ENCODE measurements around the gene IFTAP. TPM values are rescaled to one million over a fixed set of nuclear protein-coding genes. Genes with fewer than 3 reads are reported as not detected.

Gene IFTAP
- total RNA-seq, 2 experiments from 2014 or later: not detected

DNA sequence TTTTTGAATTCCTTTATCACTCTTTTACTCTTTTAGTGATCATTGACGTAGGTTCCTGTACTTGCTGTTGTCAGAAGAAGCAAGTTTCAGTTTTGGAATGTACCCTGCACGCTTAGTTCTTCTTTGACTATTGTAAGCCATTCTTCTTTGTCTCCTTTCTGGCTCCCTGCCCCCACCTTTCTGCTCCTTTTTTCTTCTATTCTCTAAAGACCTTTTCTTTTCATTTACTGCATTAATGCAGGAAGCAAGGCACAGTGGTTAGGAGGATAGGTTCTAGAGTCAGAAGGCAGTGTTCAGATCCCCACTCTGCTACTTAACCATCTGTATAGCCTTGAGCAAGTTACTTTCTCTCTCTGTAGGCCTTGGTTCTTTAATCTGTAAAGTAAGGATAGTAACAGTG is 37.5 kb downstream of the IFTAP start:
- no TSS peak for BruUV-seq (replicated peaks)
- no peak overlapping the region for H2AFZ ChIP-seq (ENCODE audit: low read length)

DNA sequence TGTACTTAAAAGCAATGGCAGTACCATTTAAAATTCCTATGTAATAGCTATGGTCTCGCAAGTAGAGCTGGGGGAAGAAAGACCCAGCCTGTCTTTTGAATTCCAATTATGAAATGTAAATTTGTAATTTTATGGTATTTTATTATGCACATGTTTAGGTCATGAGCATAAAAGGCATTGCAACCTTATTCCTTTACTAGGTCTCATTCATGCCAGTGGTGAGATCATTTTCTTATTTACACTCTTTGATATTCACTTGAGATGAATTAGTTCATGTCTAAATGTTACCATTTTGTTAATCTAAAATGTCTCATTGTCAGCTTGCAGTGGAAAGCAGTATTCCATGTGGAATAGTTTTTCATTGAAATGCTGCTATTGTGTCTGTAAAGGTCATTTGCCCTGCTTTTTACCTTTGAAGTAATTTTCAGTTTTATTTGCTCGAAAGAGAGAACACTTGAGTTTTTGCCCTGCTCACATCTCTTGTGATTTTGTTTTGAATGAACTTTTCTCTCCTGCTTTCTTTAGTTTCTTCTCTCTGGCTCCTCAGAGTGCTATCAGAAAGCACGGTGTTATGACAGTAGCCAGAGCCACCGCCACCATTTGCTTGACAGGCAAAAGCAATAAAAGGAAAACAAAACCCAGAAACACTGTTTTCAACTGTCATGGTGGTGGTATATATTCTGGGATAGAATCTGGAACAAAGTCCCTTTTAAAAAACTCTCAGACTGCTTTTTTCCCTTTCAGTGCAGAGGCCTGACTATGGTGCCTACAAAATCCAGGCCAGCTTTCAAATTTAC is 41.0 kb downstream of the IFTAP start:
- no peaks in the 10 kb centered on the region for H3K36me3 ChIP-seq (ENCODE audit: insufficient read depth, low read length)
- CTCF ChIA-PET (ENCODE audit: unreplicated experiment): no interaction called here
- no peaks in the 10 kb centered on the region for H3K9me2 ChIP-seq (ENCODE audit: insufficient read depth, low read length)
- no peaks in the 10 kb centered on the region for H4K20me1 ChIP-seq (ENCODE audit: insufficient read depth, low read length)
- no peaks in the 10 kb centered on the region for H3K79me2 ChIP-seq (ENCODE audit: insufficient read depth, low read depth, low read length)
- H3K27ac ChIP-seq (ENCODE audit: low read depth, low read length, poor library complexity, severe bottlenecking): no peak overlapping the region
- H3K4me3 ChIP-seq (ENCODE audit: low read depth, low read length, poor library complexity, severe bottlenecking): no peak overlapping the region
- TF ChIP-seq, protein P1, sequence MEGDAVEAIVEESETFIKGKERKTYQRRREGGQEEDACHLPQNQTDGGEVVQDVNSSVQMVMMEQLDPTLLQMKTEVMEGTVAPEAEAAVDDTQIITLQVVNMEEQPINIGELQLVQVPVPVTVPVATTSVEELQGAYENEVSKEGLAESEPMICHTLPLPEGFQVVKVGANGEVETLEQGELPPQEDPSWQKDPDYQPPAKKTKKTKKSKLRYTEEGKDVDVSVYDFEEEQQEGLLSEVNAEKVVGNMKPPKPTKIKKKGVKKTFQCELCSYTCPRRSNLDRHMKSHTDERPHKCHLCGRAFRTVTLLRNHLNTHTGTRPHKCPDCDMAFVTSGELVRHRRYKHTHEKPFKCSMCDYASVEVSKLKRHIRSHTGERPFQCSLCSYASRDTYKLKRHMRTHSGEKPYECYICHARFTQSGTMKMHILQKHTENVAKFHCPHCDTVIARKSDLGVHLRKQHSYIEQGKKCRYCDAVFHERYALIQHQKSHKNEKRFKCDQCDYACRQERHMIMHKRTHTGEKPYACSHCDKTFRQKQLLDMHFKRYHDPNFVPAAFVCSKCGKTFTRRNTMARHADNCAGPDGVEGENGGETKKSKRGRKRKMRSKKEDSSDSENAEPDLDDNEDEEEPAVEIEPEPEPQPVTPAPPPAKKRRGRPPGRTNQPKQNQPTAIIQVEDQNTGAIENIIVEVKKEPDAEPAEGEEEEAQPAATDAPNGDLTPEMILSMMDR (conservative IDR thresholded peaks at IDR 0.05; ENCODE audit: low read length): no peak
- no peak for TF ChIP-seq EZH2phosphoT487 (IDR thresholded peaks at IDR 0.05; ENCODE audit: borderline replicate concordance, low read depth, low read length)
- no TSS peak for BruUV-seq (replicated peaks)
- no peaks in the 10 kb centered on the region for H3K9me3 ChIP-seq (ENCODE audit: low read length)
- H3K4me2 ChIP-seq (ENCODE audit: low read length): no peak overlapping the region
- intact Hi-C loops (cut with micrococcal nuclease; ENCODE audit: unreplicated experiment): no loop called here
- DNase-seq (ENCODE audit: low spot score): no peak
- no peaks in the 10 kb centered on the region for H3K4me1 ChIP-seq (ENCODE audit: insufficient read depth, low read length, poor library complexity, severe bottlenecking)
- POLR2A ChIA-PET: no interaction called here
- H2AFZ ChIP-seq (ENCODE audit: low read length): no peak overlapping the region

More for the DNA sequence above, 37.5 kb downstream of the IFTAP start:
- Histone ChIP-seq H4K20me1 (ENCODE audit: insufficient read depth, low read length) (no peaks in the 10 kb centered on the region), H3K4me1 (ENCODE audit: insufficient read depth, low read length, poor library complexity, severe bottlenecking) (no peaks in the 10 kb centered on the region), H3K9me3 (ENCODE audit: low read length) (no peaks in the 10 kb centered on the region), H3K4me2 (ENCODE audit: low read length) (no peak overlapping the region), H3K4me3 (ENCODE audit: low read depth, low read length, poor library complexity, severe bottlenecking) (no peak overlapping the region), H3K36me3 (ENCODE audit: insufficient read depth, low read length) (no peaks in the 10 kb centered on the region), H3K27ac (ENCODE audit: low read depth, low read length, poor library complexity, severe bottlenecking) (no peak overlapping the region), H3K9me2 (ENCODE audit: insufficient read depth, low read length) (no peaks in the 10 kb centered on the region), H3K79me2 (ENCODE audit: insufficient read depth, low read depth, low read length) (no peaks in the 10 kb centered on the region)
- no peak for TF ChIP-seq EZH2phosphoT487 (IDR thresholded peaks at IDR 0.05; ENCODE audit: borderline replicate concordance, low read depth, low read length)
- TF ChIP-seq, protein P1 (conservative IDR thresholded peaks at IDR 0.05; ENCODE audit: low read length): no peak
- DNase-seq (ENCODE audit: low spot score): no peak
- CTCF ChIA-PET (ENCODE audit: unreplicated experiment): no interaction called here
- intact Hi-C loops (cut with micrococcal nuclease; ENCODE audit: unreplicated experiment): no loop called here
- POLR2A ChIA-PET: interaction anchor here (0.8 kb wide), 1 partner anchor 120 kb away, joined by 3 read pairs; no protein-coding TSS in a partner anchor

DNA sequence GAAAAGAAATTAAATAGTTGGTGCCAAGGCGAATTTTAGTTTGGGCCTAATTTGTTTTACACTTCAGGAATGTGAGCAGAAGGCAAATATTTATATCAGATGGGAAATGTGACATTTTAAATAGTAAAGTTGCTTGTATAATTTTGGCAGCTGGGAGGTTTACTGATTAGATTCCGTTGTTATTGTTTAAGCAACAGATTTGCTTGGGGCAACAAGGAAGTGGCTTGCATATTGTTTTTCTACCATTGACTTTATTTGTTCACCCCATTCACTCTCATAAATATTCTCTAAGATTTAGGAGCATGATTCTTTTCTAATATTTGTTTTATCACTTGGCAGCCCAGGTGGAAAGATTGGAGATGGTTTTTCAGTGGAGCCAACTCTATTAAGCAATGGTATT is 44.3 kb downstream of the IFTAP start:
- Histone ChIP-seq H3K4me3 (ENCODE audit: low read depth, low read length, poor library complexity, severe bottlenecking) (no peak overlapping the region), H3K27ac (ENCODE audit: low read depth, low read length, poor library complexity, severe bottlenecking) (no peak overlapping the region), H4K20me1 (ENCODE audit: insufficient read depth, low read length) (no peaks in the 10 kb centered on the region), H3K4me2 (ENCODE audit: low read length) (no peak overlapping the region), H3K9me3 (ENCODE audit: low read length) (no peaks in the 10 kb centered on the region), H3K9me2 (ENCODE audit: insufficient read depth, low read length) (no peaks in the 10 kb centered on the region), H2AFZ (ENCODE audit: low read length) (no peak overlapping the region), H3K4me1 (ENCODE audit: insufficient read depth, low read length, poor library complexity, severe bottlenecking) (no peaks in the 10 kb centered on the region), H3K36me3 (ENCODE audit: insufficient read depth, low read length) (no peaks in the 10 kb centered on the region), H3K79me2 (ENCODE audit: insufficient read depth, low read depth, low read length) (no peaks in the 10 kb centered on the region)
- TF ChIP-seq, protein P1 (conservative IDR thresholded peaks at IDR 0.05; ENCODE audit: low read length): no peak
- no peak for TF ChIP-seq EZH2phosphoT487 (IDR thresholded peaks at IDR 0.05; ENCODE audit: borderline replicate concordance, low read depth, low read length)
- DNase-seq (ENCODE audit: low spot score): no peak
- ChIA-PET POLR2A (no interaction called here), CTCF (ENCODE audit: unreplicated experiment) (interaction anchor here (0.6 kb wide), 1 partner anchor 171 kb away, joined by 7 read pairs; no protein-coding TSS in a partner anchor)
- BruUV-seq (replicated peaks): no TSS peak
- intact Hi-C loops (cut with micrococcal nuclease; ENCODE audit: unreplicated experiment): no loop called here

Data from OCI-LY7 (cell line).